CD4-positive, alpha-beta T cell (primary cell): ENCODE results near the gene SENP8. TPM values are rescaled to one million over a fixed set of nuclear protein-coding genes. Genes with fewer than 3 reads are reported as not detected.

Experiments used
- ATAC-seq: fragments of 200-7000 bp; cut with Tn5 transposase; one replicate; pipeline ENCODE4 v1.10.0; 2022; ENCODE audit warnings: mild to moderate bottlenecking; ENCODE audit not compliant: poor library complexity
- CTCF ChIA-PET: fragments of 350-600 bp; sonication (Branson Sonifier 250); formaldehyde crosslinking; loops from one replicate; lab custom pipeline; 2021; ENCODE audit warnings: antibody characterized with exemption, inconsistent platforms; lab: Charles Lee
- POLR2A ChIA-PET: fragments of 350-600 bp; sonication (Branson Sonifier 250); formaldehyde crosslinking; loops from one replicate; lab custom pipeline; 2021; ENCODE audit warnings: antibody characterized with exemption, inconsistent platforms; lab: Charles Lee
- DNase-seq, 14 experiments: peaks; one replicate each; pipeline ENCODE4 v3.0.0-alpha.2; 2013 to 2020; ENCODE audit warnings: mixed read lengths in 2 of 14
- H3K27ac ChIP-seq, 2 donors: one replicate each; pipeline versions ENCODE4 v1.5.1 to v1.7.0; 2013; ENCODE audit warnings: low read length in 2 of 2, low read depth in 1 of 2, mild to moderate bottlenecking in 1 of 2
- H3K27me3 ChIP-seq, 2 experiments: 1 replicate in 1 of 2; 2 replicates in 1 of 2; pipeline versions ENCODE4 v1.6.1 to v1.7.0; 2013; ENCODE audit warnings: low read length in 2 of 2, control low read depth in 1 of 2, mild to moderate bottlenecking in 1 of 2, moderate library complexity in 1 of 2; ENCODE audit not compliant: insufficient read depth in 2 of 2, control insufficient read depth in 1 of 2
- H3K36me3 ChIP-seq: one replicate; pipeline ENCODE4 v1.6.1; 2013; ENCODE audit warnings: low read length, control low read depth; ENCODE audit not compliant: insufficient read depth
- H3K4me1 ChIP-seq: one replicate; pipeline ENCODE4 v1.6.1; 2013; ENCODE audit warnings: low read length, control low read depth; ENCODE audit not compliant: insufficient read depth
- H3K4me3 ChIP-seq: one replicate; pipeline ENCODE4 v1.5.1; 2013; ENCODE audit warnings: mild to moderate bottlenecking, low read length, moderate library complexity
- H3K9me3 ChIP-seq, 2 experiments: 1 replicate in 1 of 2; 2 replicates in 1 of 2; pipeline versions ENCODE4 v1.6.1 to v1.7.0; 2013; ENCODE audit warnings: low read length in 2 of 2, mild to moderate bottlenecking in 2 of 2, control low read depth in 1 of 2, moderate library complexity in 1 of 2; ENCODE audit not compliant: control insufficient read depth in 1 of 2, insufficient read depth in 1 of 2
- H3K27ac Mint-ChIP-seq: one replicate; pipeline ENCODE4 v1.8.0; 2020; ENCODE audit warnings: mixed read lengths
- H3K27me3 Mint-ChIP-seq: one replicate; pipeline ENCODE4 v1.8.0; 2021; ENCODE audit warnings: mixed read lengths
- H3K36me3 Mint-ChIP-seq: one replicate; pipeline ENCODE4 v1.8.0; 2021; ENCODE audit warnings: low read depth, mixed read lengths
- H3K4me1 Mint-ChIP-seq: one replicate; pipeline ENCODE4 v1.8.0; 2021; ENCODE audit warnings: low read depth, mixed read lengths
- H3K4me3 Mint-ChIP-seq: one replicate; pipeline ENCODE4 v1.8.0; 2020; ENCODE audit warnings: mild to moderate bottlenecking, mixed read lengths
- H3K9me3 Mint-ChIP-seq: one replicate; pipeline ENCODE4 v1.8.0; 2020; ENCODE audit warnings: mixed read lengths
- intact Hi-C, 2 experiments: fragments of 100-400 bp; cut with DNase I in 1 of 2; cut with micrococcal nuclease in 1 of 2; formaldehyde crosslinking; loops; one replicate each; pipeline versions ENCODE4 v1.15.1 to v1.9.0; 2023 to 2025; cut with DNase I, micrococcal nuclease
- total RNA-seq, 174 experiments: library from RNA in 2 of 174; stranded (reverse) in 2 of 174; gene quantifications; one replicate each; pipeline ENCODE4 v1.2.3 and lab custom pipeline; 2021 to 2026
- TF ChIP-seq, protein P1 (sequence below): fragments of 200-600 bp; IDR thresholded peaks from one replicate; pipeline ENCODE4 v1.8.0; 2022; ENCODE audit warnings: antibody characterized with exemption, mild to moderate bottlenecking

Gene SENP8
- total RNA-seq, 2 experiments from 2014 or later: 0.14 TPM; not detected in 1

DNA sequence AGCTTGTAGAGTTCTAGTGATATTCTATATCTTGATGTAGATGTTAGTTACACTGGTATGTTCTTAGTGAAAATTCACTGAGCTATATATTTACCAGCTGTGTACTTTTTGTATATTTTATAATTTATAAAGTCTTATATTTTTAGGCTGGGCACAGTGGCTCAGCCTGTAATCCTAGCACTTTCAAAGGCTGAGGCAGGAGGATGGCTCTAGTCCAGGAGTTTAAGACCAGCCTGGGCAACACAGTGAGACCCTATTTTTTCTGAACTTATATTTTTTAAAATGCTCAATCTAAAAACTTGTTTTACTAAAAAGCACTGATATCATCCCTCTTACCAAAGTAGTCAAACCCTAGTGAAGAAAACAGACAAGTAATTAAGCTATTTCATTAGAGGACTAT, 5.4 kb upstream of the SENP8 start:
- intact Hi-C loops: loop anchor here in 1 of 2 experiments (10.0 kb wide), 1 partner anchor 1522 kb away; the partner anchor contains the start of gene NPTN
- Histone ChIP-seq H3K36me3 (no peaks in the 10 kb centered on the region), H3K4me1 (peaks cover 8% of the 10 kb centered on the region), H3K27me3 (no peaks in the 10 kb centered on the region), H3K27ac (no peak overlapping the region), H3K9me3 (no peaks in the 10 kb centered on the region), H3K4me3 (no peak overlapping the region)
- ChIA-PET POLR2A (no interaction called here), CTCF (no interaction called here)
- H3K36me3 Mint-ChIP-seq: peaks cover 7% of the 10 kb centered on the region
- H3K9me3 Mint-ChIP-seq: no peaks in the 10 kb centered on the region
- no peak overlapping the region for H3K27ac Mint-ChIP-seq
- peaks cover 47% of the 10 kb centered on the region for H3K4me1 Mint-ChIP-seq
- no peak for DNase-seq
- no peak for ATAC-seq
- H3K4me3 Mint-ChIP-seq: no peak overlapping the region
- TF ChIP-seq, protein P1, sequence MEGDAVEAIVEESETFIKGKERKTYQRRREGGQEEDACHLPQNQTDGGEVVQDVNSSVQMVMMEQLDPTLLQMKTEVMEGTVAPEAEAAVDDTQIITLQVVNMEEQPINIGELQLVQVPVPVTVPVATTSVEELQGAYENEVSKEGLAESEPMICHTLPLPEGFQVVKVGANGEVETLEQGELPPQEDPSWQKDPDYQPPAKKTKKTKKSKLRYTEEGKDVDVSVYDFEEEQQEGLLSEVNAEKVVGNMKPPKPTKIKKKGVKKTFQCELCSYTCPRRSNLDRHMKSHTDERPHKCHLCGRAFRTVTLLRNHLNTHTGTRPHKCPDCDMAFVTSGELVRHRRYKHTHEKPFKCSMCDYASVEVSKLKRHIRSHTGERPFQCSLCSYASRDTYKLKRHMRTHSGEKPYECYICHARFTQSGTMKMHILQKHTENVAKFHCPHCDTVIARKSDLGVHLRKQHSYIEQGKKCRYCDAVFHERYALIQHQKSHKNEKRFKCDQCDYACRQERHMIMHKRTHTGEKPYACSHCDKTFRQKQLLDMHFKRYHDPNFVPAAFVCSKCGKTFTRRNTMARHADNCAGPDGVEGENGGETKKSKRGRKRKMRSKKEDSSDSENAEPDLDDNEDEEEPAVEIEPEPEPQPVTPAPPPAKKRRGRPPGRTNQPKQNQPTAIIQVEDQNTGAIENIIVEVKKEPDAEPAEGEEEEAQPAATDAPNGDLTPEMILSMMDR: no peak
- H3K27me3 Mint-ChIP-seq: no peaks in the 10 kb centered on the region

DNA sequence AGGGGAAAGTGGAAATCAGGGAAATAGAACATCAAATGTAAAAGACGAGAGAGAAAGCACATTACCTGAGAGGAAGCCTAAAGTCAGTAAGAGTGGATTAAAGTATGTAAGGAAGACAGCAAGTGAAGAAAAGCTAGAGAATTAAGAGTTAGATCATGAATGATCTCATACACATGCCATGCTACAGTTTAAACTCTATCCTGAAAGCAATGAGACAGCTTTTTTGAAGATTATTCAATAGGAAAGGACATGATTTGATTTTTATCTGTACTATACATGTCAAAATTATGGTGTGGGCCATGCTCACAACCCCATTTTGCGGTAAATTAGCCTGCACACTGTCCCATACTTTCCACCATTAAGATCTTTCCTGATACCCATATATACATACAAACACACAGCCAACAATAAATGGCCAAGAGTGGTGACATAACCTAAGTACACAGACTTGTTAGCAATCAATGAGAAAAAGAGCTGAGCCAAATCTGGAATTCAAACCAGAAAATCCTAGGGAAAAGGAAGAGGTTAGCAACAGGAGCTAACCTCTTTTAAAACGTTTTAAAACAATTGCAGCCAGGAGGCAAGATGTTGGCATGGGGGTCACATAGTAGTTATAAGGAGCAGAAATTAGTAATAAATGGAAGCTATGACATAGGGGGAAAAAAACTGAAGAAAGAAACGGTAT, 4.7 kb upstream of the SENP8 start:
- no peaks in the 10 kb centered on the region for H3K27me3 ChIP-seq
- TF ChIP-seq, protein P1: no peak
- POLR2A ChIA-PET: no interaction called here
- H3K4me3 ChIP-seq: no peak overlapping the region
- Mint-ChIP-seq H3K27me3 (no peaks in the 10 kb centered on the region), H3K27ac (no peak overlapping the region), H3K4me3 (peak overlapping the region; percentile 12), H3K9me3 (no peaks in the 10 kb centered on the region), H3K36me3 (peaks cover 13% of the 10 kb centered on the region), H3K4me1 (peaks cover 47% of the 10 kb centered on the region)
- H3K36me3 ChIP-seq: no peaks in the 10 kb centered on the region
- ATAC-seq (no peak), DNase-seq (no peak)
- CTCF ChIA-PET: interaction anchor here (1.0 kb wide), 1 partner anchor 160 kb away, joined by 4 read pairs; the partner anchor contains the start of gene PARP6
- H3K4me1 ChIP-seq: peaks cover 9% of the 10 kb centered on the region
- intact Hi-C loops: loop anchor here in 1 of 2 experiments (10.0 kb wide), 1 partner anchor 1521 kb away; the partner anchor contains the start of gene NPTN
- H3K9me3 ChIP-seq: no peaks in the 10 kb centered on the region
- no peak overlapping the region for H3K27ac ChIP-seq

DNA sequence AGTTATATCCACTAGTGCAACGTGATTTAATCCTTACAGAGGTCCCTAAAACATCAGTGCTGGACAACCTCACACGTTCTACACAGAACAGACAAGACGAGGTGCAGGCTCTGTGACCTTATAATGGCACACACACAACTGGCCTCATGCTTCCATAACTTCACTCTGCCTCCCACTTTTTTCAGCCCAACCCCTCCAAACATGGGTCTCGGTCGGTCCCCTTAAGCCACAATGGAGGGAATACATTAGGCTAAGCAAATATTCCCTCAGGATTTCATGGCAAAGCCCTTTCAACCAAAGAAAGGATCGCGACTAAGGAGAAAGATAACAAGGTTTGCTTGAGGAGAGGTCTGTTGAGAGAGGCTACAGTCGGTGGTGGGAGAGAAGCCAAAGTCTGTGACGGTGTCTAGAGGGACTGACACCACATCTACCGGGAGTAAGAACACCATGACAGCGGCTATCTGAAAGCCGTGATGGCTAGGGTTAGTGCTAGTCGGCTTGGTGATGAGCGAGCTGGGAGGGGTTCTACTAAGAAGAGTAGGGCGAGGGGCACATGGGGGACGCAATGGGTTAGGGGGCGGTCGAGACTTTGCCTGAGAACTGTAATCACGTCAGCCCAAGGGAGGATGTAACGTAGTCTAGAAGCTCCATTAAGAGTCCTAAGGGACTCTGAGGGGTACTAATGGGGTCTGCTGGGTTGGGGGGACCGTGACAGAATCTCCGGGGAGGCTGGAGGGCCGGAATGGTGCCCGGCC, 1.3 kb upstream of the SENP8 start:
- ATAC-seq (peak; percentile 6), DNase-seq (peak in 7 of 14 experiments; percentile 1 to 49 (median 13))
- peaks cover 15% of the 10 kb centered on the region for H3K4me1 ChIP-seq
- H3K36me3 ChIP-seq: no peaks in the 10 kb centered on the region
- Mint-ChIP-seq H3K9me3 (no peaks in the 10 kb centered on the region), H3K27me3 (no peaks in the 10 kb centered on the region), H3K4me1 (peaks cover 60% of the 10 kb centered on the region), H3K36me3 (peaks cover 13% of the 10 kb centered on the region), H3K27ac (peak overlapping the region; percentile 97), H3K4me3 (peak overlapping the region; percentile 98)
- H3K4me3 ChIP-seq: peak overlapping the region; percentile 74
- ChIA-PET POLR2A (interaction anchor here (0.7 to 2.0 kb wide), 4 partner anchors 10 to 356 kb away, joined by 3 to 8 read pairs (median 5); no protein-coding TSS in a partner anchor), CTCF (no interaction called here)
- H3K27me3 ChIP-seq: no peaks in the 10 kb centered on the region
- peak overlapping the region in 1 of 2 donors; percentile 68 for H3K27ac ChIP-seq
- intact Hi-C loops: loop anchor here in 1 of 2 experiments (5.0 to 10.0 kb wide), 5 partner anchors 255 to 1518 kb away; partner anchors contain the start of genes ADPGK, BBS4, HIGD2B and NEO1
- TF ChIP-seq, protein P1: no peak
- no peaks in the 10 kb centered on the region for H3K9me3 ChIP-seq
